HepG2 (cell line): ENCODE measurements around the gene ATXN7L3. TPM values are rescaled to one million over a fixed set of nuclear protein-coding genes. Genes with fewer than 3 reads are reported as not detected.
A peak's percentile ranks its signal among the peaks of the same experiment; 100 is the strongest.

Source experiments
- DBP ChIP-seq: sonication (generic); formaldehyde crosslinking; IDR thresholded peaks from 2 replicates; pipeline ENCODE4 v1.4.0; 2020; ENCODE audit warnings: missing genetic modification reagents; ENCODE audit errors: not compliant biosample characterization
- DDIT3 ChIP-seq: sonication (generic); formaldehyde crosslinking; IDR thresholded peaks from 2 replicates; pipeline ENCODE4 v1.4.0; 2020; ENCODE audit warnings: mild to moderate bottlenecking, missing genetic modification reagents
- E2F5 ChIP-seq: sonication (generic); formaldehyde crosslinking; conservative IDR thresholded peaks from 2 replicates; pipeline ENCODE4 v1.4.0; 2020; ENCODE audit warnings: missing genetic modification reagents
- GABPB1 ChIP-seq: IDR thresholded peaks from 2 replicates; pipeline ENCODE4 v1.6.1; 2016; ENCODE audit warnings: mild to moderate bottlenecking, missing genetic modification reagents, moderate library complexity, missing compliant biosample characterization
- JARID2 ChIP-seq: sonication (generic); formaldehyde crosslinking; IDR thresholded peaks from 2 replicates; pipeline ENCODE4 v1.8.1; 2023; ENCODE audit warnings: missing genetic modification reagents, inconsistent platforms; ENCODE audit not compliant: insufficient replicate concordance
- MAX ChIP-seq: IDR thresholded peaks from 2 replicates; pipeline ENCODE4 v1.6.1; 2012; ENCODE audit warnings: inconsistent platforms
- MYNN ChIP-seq: sonication (generic); formaldehyde crosslinking; IDR thresholded peaks from 2 replicates; pipeline ENCODE4 v1.4.0; 2020; ENCODE audit warnings: mild to moderate bottlenecking, low read depth, missing genetic modification reagents
- ONECUT2 ChIP-seq: sonication (generic); formaldehyde crosslinking; IDR thresholded peaks from 2 replicates; pipeline ENCODE4 v1.4.0; 2020; ENCODE audit warnings: missing genetic modification reagents
- PRDM10 ChIP-seq: sonication (generic); formaldehyde crosslinking; IDR thresholded peaks from 2 replicates; pipeline ENCODE4 v1.4.0; 2020; ENCODE audit warnings: low read depth, missing genetic modification reagents
- ZMYM4 ChIP-seq: sonication (generic); formaldehyde crosslinking; IDR thresholded peaks from 2 replicates; pipeline ENCODE4 v1.8.1; 2023; ENCODE audit warnings: mild to moderate bottlenecking, missing genetic modification reagents
- ZNF878 ChIP-seq: sonication (generic); formaldehyde crosslinking; IDR thresholded peaks from 2 replicates; pipeline ENCODE4 v1.8.1; 2023; ENCODE audit warnings: mild to moderate bottlenecking, missing genetic modification reagents, moderate library complexity
- ZSCAN9 ChIP-seq: IDR thresholded peaks from 2 replicates; pipeline ENCODE4 v1.6.1; 2016; ENCODE audit warnings: borderline replicate concordance
- polyA plus RNA-seq, 8 experiments: library from polyadenylated mRNA; depleted of rRNA in 3 of 8; stranded (reverse) in 7 of 8; unstranded in 1 of 8; fragments of >200 nt; fragmentation: Illumina TruSeq in 4 of 8; extraction: Trizol in 4 of 8; gene quantifications; 2 replicates each; pipeline versions ENCODE4 v1.2.1 to v1.2.3, GENCODE V29; 2011 to 2016; ENCODE audit warnings: low read depth in 4 of 8, missing spikeins in 1 of 8, mixed read lengths in 1 of 8; ENCODE audit not compliant: insufficient read depth in 1 of 8
- total RNA-seq, 5 experiments: library from RNA; depleted of rRNA; stranded (reverse); fragments of >200 nt; fragmentation: Illumina TruSeq; extraction: Trizol; gene quantifications; 2 replicates each; pipeline ENCODE4 v1.2.3, GENCODE V29; 2016; ENCODE audit warnings: low read depth in 1 of 5
- TF ChIP-seq, protein P1 (sequence below): sonication (generic); formaldehyde crosslinking; IDR thresholded peaks from 2 replicates; pipeline ENCODE4 v1.4.0; 2020; ENCODE audit warnings: mild to moderate bottlenecking, missing genetic modification reagents, borderline replicate concordance
- TF ChIP-seq, protein P2 (sequence below): sonication (generic); formaldehyde crosslinking; conservative IDR thresholded peaks from 2 replicates; pipeline ENCODE4 v1.8.1; 2023; ENCODE audit warnings: missing genetic modification reagents

Gene ATXN7L3
- total and polyA plus RNA-seq, 2 of the 13 experiments (the other 11 are each of a cell fraction or from before 2014, with no cell fraction given), result 44.5 to 59.1 TPM

DNA sequence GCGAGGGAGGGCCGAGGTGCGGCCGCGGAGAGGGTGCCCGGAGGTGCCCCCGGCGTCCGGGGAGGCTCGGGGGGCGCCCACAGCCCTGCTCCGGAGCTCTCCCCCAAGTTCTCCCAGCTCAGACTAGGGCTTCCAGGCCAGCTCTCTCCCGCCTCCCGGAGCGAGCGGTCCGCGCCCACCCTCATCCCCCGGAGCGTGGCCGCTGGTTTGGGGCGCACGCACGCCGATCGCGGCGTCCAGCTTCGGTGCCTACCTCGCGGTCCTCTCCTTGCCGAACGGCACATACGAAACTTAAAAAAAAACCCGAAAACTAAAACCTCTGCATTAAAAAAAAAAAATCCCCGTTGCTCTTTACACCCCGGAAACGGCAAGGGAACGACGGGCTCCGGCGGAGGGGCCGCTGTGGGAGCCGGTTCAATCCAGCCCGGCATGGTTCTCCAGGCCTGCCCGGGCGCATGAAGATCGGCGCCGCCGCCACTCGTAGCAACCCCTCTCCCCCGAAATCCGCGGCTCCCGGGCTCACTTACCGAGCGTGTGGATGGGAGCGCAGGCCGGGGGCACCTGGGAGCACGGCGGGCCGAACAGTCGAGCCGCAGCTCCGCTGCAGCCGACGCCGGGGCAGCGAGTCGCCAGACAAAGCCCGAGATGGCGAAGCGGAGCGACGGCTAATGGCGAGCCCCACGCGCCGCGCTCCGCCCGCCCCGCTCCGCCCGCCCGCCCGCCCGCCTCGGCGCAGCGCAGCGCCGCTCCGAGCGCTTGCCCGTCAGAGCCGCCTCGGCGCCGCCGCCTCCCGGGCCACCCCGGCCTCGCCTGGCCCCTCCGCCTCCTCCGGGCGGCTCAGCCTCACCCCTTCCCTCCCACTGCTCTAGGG is 20.8 kb upstream of the ATXN7L3 start (continued):
- TF ChIP-seq, protein P1, sequence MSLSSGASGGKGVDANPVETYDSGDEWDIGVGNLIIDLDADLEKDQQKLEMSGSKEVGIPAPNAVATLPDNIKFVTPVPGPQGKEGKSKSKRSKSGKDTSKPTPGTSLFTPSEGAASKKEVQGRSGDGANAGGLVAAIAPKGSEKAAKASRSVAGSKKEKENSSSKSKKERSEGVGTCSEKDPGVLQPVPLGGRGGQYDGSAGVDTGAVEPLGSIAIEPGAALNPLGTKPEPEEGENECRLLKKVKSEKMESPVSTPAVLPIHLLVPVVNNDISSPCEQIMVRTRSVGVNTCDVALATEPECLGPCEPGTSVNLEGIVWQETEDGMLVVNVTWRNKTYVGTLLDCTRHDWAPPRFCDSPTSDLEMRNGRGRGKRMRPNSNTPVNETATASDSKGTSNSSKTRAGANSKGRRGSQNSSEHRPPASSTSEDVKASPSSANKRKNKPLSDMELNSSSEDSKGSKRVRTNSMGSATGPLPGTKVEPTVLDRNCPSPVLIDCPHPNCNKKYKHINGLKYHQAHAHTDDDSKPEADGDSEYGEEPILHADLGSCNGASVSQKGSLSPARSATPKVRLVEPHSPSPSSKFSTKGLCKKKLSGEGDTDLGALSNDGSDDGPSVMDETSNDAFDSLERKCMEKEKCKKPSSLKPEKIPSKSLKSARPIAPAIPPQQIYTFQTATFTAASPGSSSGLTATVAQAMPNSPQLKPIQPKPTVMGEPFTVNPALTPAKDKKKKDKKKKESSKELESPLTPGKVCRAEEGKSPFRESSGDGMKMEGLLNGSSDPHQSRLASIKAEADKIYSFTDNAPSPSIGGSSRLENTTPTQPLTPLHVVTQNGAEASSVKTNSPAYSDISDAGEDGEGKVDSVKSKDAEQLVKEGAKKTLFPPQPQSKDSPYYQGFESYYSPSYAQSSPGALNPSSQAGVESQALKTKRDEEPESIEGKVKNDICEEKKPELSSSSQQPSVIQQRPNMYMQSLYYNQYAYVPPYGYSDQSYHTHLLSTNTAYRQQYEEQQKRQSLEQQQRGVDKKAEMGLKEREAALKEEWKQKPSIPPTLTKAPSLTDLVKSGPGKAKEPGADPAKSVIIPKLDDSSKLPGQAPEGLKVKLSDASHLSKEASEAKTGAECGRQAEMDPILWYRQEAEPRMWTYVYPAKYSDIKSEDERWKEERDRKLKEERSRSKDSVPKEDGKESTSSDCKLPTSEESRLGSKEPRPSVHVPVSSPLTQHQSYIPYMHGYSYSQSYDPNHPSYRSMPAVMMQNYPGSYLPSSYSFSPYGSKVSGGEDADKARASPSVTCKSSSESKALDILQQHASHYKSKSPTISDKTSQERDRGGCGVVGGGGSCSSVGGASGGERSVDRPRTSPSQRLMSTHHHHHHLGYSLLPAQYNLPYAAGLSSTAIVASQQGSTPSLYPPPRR (CRISPR knock-in tag), result no peak
- TF ChIP-seq, protein P2, sequence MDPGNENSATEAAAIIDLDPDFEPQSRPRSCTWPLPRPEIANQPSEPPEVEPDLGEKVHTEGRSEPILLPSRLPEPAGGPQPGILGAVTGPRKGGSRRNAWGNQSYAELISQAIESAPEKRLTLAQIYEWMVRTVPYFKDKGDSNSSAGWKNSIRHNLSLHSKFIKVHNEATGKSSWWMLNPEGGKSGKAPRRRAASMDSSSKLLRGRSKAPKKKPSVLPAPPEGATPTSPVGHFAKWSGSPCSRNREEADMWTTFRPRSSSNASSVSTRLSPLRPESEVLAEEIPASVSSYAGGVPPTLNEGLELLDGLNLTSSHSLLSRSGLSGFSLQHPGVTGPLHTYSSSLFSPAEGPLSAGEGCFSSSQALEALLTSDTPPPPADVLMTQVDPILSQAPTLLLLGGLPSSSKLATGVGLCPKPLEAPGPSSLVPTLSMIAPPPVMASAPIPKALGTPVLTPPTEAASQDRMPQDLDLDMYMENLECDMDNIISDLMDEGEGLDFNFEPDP (CRISPR knock-in tag), result no peak
- TF ChIP-seq PRDM10 (CRISPR knock-in tag) (no peak), MAX (peak; percentile 33; the same call in 1 of the 2 replicates), DBP (CRISPR knock-in tag) (peak; percentile 28), ZSCAN9 (CRISPR knock-in tag) (no peak), ONECUT2 (CRISPR knock-in tag) (no peak), MYNN (CRISPR knock-in tag) (no peak), ZMYM4 (no peak), JARID2 (no peak), E2F5 (CRISPR knock-in tag) (no peak), ZNF878 (CRISPR knock-in tag) (0 out of 2 replicates have a peak, but pooled peaks have one; percentile 1), GABPB1 (peak; percentile 73; the same call in 1 of the 2 replicates), DDIT3 (CRISPR knock-in tag) (no peak)
